Erythroblast (primary cell): ENCODE data around the gene TMEM17.

Experiments
- DNase-seq, 2 experiments: peaks; one replicate each; lab custom pipeline; 2025; lab: John Stamatoyannopoulos, UW
- GATA1 ChIP-seq: IDR thresholded peaks from 2 replicates; pipeline ENCODE4 v1.6.1; 2011; ENCODE audit warnings: low read depth, mild to moderate bottlenecking, control low read depth, low read length, moderate library complexity
- POLR2A ChIP-seq: IDR thresholded peaks from 2 replicates; pipeline ENCODE4 v1.6.1; 2011; ENCODE audit warnings: mild to moderate bottlenecking, low read length

Gene TMEM17

DNA sequence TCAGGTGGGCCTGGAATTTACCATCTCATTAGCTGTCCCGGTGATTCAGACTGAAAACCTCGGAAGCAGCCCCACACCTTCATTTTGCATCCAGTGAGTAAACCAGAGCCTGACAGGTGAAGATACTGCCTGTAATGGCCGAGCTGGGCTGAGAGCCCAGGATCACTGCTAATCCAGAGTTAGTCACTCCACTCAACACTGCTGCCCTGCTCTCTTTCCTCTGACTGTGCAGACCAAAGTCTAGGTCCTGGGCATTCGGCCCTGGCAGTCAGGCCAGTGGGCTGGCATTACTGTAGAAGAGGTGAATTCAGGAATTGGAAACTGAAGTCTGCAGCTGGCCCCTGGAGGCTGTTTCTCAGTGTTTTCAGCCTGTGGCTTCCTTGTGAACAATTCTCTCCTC lies 44.3 kb downstream of the TMEM17 start:
- TF ChIP-seq POLR2A (no peak), GATA1 (no peak)
- DNase-seq = no peak

DNA sequence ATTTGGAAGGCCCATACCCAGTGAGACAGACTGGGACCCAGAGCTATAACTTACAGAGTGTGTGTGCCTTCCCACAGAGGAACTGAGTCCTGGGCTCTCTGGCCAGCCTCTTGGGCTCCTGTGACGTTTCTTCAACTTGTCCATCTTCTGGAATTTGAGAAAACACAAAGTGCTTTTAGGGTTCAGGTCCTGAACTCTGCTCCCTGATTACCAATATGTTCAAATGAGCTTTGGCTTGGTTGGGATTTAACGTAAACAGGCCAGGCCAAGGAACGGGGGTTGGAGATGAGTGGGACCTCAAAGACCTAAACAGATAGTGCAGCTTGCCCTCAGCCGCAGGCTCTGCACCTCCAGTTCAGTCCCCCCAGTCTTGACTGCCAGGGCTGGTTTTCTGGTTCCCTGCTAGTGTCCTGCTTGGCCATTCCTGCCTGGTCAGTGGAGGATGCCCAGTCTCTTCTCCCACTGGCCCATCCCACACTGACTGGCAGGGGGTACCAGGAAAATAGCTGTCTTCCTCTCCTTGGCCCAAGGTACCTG lies 44.9 kb downstream of the TMEM17 start:
- TF ChIP-seq POLR2A (no peak), GATA1 (no peak)
- DNase-seq = no peak

GRCh38 chr2:62460175-62460574 lies 45.8 kb downstream of the TMEM17 start:
- DNase-seq = no peak
- TF ChIP-seq POLR2A (no peak), GATA1 (no peak)

DNA sequence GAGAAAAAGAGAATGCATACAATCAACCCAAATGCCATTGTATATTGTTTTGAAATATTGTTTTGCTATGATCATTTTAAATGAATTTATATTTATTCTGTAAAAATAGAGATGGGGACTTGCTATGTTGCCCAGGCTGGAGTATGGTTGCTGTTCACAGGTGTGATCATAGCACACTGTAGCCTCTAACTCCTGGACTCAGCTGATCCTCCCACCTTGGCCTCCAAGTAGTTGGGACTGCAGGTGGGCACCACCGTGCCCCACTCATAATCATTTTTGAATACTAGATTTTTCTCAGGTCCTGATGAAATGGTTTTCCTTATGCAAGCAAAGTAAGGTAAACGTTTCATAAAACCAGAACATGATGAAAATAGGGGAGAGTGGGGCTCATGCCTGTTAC lies 46.3 kb downstream of the TMEM17 start:
- DNase-seq = no peak
- TF ChIP-seq POLR2A = no peak
- TF ChIP-seq GATA1 = no peak

DNA sequence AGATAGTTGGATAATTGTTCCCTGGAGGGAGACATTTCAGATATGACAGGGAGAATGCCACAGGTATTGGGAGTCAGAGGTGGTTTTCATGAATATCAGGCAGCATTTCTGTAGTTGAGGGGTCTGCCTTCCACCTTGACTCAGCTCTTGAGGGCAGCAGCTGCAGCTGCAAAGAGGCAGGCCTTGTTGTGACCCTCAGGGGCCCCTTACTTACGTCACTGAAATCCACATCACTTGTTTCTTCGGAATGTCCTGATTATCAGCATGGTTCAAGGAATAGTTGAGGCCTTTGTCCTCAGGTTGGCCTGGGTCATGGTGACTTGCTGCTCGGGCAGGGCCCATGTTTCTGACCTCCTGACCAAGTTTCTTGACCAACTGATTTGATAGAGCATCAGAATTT lies 46.9 kb downstream of the TMEM17 start:
- TF ChIP-seq POLR2A (no peak), GATA1 (no peak)
- no peak for DNase-seq

DNA sequence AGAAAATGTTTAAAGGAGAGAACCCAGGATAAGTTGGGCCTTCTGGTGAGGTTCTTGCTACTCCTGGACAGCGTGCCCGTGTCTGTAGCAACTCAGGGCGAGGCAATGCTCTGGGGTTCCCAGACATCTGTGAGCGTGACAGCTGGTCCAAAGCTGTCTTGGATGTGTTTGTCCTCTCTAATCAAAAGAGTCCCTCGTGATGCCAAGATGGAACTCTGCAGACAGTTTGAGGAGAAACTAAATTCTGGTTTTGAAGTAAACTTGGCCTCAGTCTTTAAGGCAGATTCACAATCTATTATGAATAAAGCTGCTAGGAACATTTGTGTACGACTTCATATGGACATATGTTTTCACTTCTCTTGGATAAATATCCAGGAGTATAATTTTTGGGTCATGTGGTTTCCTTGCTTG lies 47.3 kb downstream of the TMEM17 start:
- no peak for TF ChIP-seq GATA1
- no peak for TF ChIP-seq POLR2A
- no peak for DNase-seq

DNA sequence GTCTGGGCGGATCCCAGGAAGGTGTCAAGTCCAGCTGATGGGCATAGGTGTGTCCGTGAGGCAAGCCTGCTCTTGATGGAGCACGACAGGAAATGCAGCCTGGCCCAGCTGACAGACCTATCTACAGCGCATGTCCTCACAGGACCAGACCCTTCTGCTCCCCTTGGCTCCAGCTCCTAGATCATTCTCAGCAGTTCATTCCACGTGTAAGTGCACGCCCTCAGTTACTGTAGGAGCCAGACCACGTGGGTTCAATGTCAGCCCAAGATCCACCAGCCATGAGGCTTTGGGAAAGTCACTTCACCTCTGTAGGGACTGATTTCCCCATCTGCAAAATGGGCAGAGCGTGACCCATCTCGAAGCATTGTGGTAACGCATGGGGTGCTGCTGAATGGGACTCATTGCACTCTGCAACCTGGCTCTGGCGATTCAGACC lies 47.8 kb downstream of the TMEM17 start:
- no peak for DNase-seq
- TF ChIP-seq POLR2A = no peak
- no peak for TF ChIP-seq GATA1

- DNase-seq = no peak
- TF ChIP-seq GATA1 (no peak), POLR2A (no peak)
Observed at GRCh38 chr2:62457556-62457955, 48.4 kb downstream of the TMEM17 start.

DNA sequence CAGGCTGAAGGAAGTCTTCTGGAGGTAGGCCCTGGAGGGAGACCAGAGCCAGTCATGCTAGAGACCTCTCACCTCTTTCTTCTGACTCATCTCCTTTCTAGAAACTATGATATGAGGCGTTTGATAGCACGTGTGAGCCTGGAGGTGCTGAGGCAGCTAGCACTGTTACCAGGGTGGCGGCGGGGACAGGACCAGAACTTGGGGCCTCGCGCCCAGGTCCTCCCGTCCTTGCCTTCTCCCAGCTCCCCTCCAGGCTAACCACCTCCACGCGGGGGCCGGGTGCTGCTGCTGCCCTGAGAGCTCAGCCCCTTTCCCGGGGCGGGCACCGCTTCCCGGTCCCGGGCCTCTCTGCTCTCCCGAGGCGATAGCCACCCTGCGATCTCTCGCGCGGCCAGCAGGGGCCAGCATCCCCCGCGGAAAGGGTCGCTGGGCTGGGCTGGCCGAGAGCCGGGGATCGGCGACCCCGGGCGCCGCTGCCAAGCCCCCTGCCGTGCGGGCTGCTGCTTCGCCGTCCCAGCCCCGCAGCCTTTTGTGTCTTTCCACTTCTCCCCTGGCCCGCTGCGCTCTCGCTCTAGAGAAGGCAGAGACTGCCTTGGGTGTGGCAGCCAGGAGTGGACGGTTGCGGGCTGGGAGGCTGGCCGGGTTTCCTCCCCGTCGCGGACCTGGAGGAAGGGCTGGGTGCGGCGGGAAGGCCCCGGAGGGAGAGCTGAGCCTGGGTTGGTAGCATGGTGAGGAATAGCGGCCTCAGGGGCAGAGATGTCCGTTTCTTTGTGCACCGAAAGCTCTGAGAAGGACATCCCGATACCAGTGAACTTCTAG lies 49.1 kb downstream of the TMEM17 start:
- DNase-seq = peak; percentile 54 to 72
- no peak for TF ChIP-seq GATA1
- no peak for TF ChIP-seq POLR2A

GRCh38 chr2:62455957-62456692 lies 49.9 kb downstream of the TMEM17 start:
- TF ChIP-seq POLR2A (no peak), GATA1 (no peak)
- DNase-seq = no peak

DNA sequence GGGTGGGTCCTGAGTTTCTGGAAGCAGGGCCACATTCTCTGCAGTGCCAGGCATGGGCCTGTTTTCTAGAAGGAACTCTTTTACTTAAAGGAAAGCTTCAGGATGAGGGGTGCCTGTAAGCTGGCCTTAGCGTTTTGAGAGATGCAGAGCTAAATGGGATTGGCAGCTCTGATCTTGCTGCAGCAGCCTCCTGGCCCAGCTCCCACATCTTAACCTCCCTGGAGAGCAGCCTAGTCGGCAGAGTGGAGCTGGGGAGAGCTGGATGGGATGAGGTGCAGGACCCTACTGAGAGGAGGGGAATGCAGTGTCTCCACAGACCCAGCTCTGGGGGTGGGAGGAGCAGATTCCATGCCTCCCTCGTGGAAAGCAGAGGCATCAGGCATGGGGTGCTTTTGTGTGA lies 52.0 kb downstream of the TMEM17 start:
- TF ChIP-seq GATA1 = no peak
- TF ChIP-seq POLR2A = no peak
- no peak for DNase-seq

DNA sequence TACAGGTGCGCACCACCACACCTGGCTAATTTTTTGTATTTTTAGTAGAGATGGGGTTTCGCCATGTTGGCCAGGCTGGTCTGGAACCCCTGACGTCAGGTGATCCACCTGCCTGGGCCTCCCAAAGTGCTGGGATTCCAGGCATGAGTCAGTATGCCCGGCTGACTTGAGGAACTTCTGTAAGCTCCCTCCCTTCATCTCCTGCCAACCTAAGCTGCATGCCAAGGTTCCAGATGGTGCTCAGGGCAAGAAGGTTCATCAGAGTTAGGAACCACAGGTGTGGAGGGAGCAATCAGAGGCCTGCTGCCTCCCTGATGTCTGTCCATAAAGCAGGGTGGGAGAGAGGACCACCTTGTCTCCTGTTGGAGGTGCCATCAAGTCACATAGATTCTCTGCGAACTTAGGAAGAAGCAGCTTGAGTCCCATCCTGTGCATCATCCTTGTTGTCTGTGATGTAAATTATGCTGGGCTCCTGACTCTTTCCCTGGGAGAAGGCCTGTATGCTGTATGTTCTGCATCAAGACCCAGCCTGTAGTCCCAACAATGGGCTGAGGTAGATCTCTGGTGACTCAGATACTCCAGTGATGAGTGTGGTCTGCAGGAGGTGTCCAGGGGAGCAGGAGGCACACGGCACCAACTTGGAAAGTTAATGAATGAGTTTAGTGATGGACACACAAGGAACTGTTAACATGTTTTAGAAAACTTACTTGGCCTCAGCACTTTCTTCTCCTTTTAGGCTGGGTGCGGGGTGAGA lies 53.1 kb downstream of the TMEM17 start:
- TF ChIP-seq POLR2A = no peak
- TF ChIP-seq GATA1 = no peak
- no peak for DNase-seq

GRCh38 chr2:62450716-62451191 lies 55.2 kb downstream of the TMEM17 start:
- DNase-seq = no peak
- no peak for TF ChIP-seq GATA1
- TF ChIP-seq POLR2A = no peak
